Measurements from ENCODE around the gene TMED4.

GRCh38 chr7:44608916-44609648 is 27.1 kb upstream of the TMED4 start:
- TF ChIP-seq POLR2AphosphoS5 (IDR thresholded peaks at IDR 0.05) = no peak
- TF ChIP-seq CTCF (IDR thresholded peaks at IDR 0.05) = no peak
- TF ChIP-seq POLR2A (IDR thresholded peaks at IDR 0.05) = no peak
- no peak for TF ChIP-seq EP300 (IDR thresholded peaks at IDR 0.05; ENCODE audit: low read depth)

Data from transverse colon (tissue), 4 donors.